Adrenal gland (tissue), 12 donors: ENCODE data around the gene C9orf78. TPM values are rescaled to one million over a fixed set of nuclear protein-coding genes. Genes with fewer than 3 reads are reported as not detected.

ENCODE experiments used
- DNase-seq, 7 donors: peaks; one replicate each; pipeline ENCODE4 v3.0.0-alpha.2; 2019 to 2020
- H3K27ac ChIP-seq, 5 donors: fragments of 200-600 bp; sonication (generic) in 4 of 5; 1 replicate in 3 of 5; 2 replicates in 2 of 5; pipeline versions ENCODE4 v1.5.1 to v1.8.0; 2016 to 2020; ENCODE audit warnings: mild to moderate bottlenecking in 1 of 5
- H3K27me3 ChIP-seq: fragments of 200-600 bp; 2 replicates; pipeline ENCODE4 v1.8.0; 2021
- H3K36me3 ChIP-seq, 2 donors: fragments of 200-600 bp; replicated peaks in 1 of 2; 1 replicate in 1 of 2; 2 replicates in 1 of 2; pipeline versions ENCODE4 v1.5.1 to v1.8.0; 2018 to 2022
- H3K4me1 ChIP-seq, 2 donors: fragments of 200-600 bp; replicated peaks in 1 of 2; 1 replicate in 1 of 2; 2 replicates in 1 of 2; pipeline versions ENCODE4 v1.5.1 to v1.8.0; 2018 to 2021
- H3K4me3 ChIP-seq, 4 donors: fragments of 200-600 bp; sonication (generic) in 3 of 4; one replicate each; pipeline ENCODE4 v1.5.1; 2016 to 2018
- H3K9me3 ChIP-seq, 3 donors: fragments of 200-600 bp; sonication (generic) in 1 of 3; replicated peaks in 1 of 3; 1 replicate in 2 of 3; 2 replicates in 1 of 3; pipeline versions ENCODE4 v1.5.1 to v1.8.0; 2016 to 2021
- CTCF ChIP-seq, 6 experiments: fragments of 450-650 bp in 4 of 6; fragments of 200-600 bp in 2 of 6; sonication (generic) in 1 of 6; IDR thresholded peaks; 1 replicate in 5 of 6; 2 replicates in 1 of 6; pipeline versions ENCODE4 v1.5.1 to v1.8.0; 2016 to 2021; ENCODE audit warnings: antibody characterized with exemption in 6 of 6, mild to moderate bottlenecking in 2 of 6, moderate library complexity in 1 of 6
- POLR2A ChIP-seq, 2 donors: fragments of 450-650 bp; IDR thresholded peaks; one replicate each; pipeline ENCODE4 v1.6.1; 2017; ENCODE audit warnings: antibody characterized with exemption in 2 of 2, mild to moderate bottlenecking in 2 of 2, moderate library complexity in 1 of 2
- WGBS, 4 donors: extraction: QIAGEN DNeasy Blood & Tissue Kit in 2 of 4; methylation state at CpG; one replicate each; pipeline versions ENCODE4 v1.1.5 to v1.1.7; 2013 to 2017; 5-methylcytosine and 5-hydroxymethylcytosine counted together
- intact Hi-C, 2 donors: fragments of 100-400 bp; cut with DNase I; formaldehyde crosslinking; loops; one replicate each; pipeline versions ENCODE4 v1.14.1 to v1.15.0; 2022 to 2023
- polyA plus RNA-seq, 3 donors: library from polyadenylated mRNA; stranded (reverse); fragments of 200-250 nt in 2 of 3; fragments of 350-450 nt in 1 of 3; fragmentation: Illumina TruSeq in 1 of 3; extraction: RNeasy Lipid Tissue Mini Kit (QIAGEN cat#74804) in 1 of 3; gene quantifications; one replicate each; pipeline ENCODE4 v1.2.3, GENCODE V29; 2013 to 2014
- total RNA-seq, 9 donors: library from RNA; depleted of rRNA in 4 of 9; stranded (reverse); fragments of >200 nt in 4 of 9; fragments of 120-200 nt in 1 of 9; fragmentation: NEBNext Ultra II Directional in 1 of 9; extraction: Animal tissue kit (Norgen Biotek cat#: 25700) in 1 of 9; gene quantifications; one replicate each; pipeline versions ENCODE4 v1.1.0 to v1.2.4, GENCODE V29; 2013 to 2023
- donor health status: healthy with polysubstance abuse.
- donor health status: Bipolar disorder and iron deficiency.
- donor health status: DM: yes; HTN: yes; CAD: no.
- donor health status: DM: no; HTN: no; CAD: no.
- donor health status: DM: no; HTN: no; CAD: no.
- donor health status: DM: yes; HTN: yes; CAD: no.

Gene C9orf78
- total and polyA plus RNA-seq, 12 donors: 35.6 to 116 (median 43.2) TPM

- peaks cover 7 to 8% of the 10 kb centered on the region in 2 donors for H3K4me1 ChIP-seq
- no peaks in the 10 kb centered on the region for H3K27me3 ChIP-seq
- H3K4me3 ChIP-seq: peak overlapping the region in 3 of 4 donors; percentile 62 to 98 (median 92)
- peaks cover 0 to 50% of the 10 kb centered on the region in 2 donors for H3K36me3 ChIP-seq
- no peaks in the 10 kb centered on the region for H3K9me3 ChIP-seq
- TF ChIP-seq CTCF (IDR thresholded peaks at IDR 0.05) (no peak), POLR2A (IDR thresholded peaks at IDR 0.05) (no peak)
- peak in 2 of 7 donors; percentile 14 to 39 for DNase-seq
- peak overlapping the region in 4 of 5 donors; percentile 69 to 85 (median 79) for H3K27ac ChIP-seq
- intact Hi-C loops: no loop called here
- WGBS, 4 donors: 0 to 20% (median 0%) methylated on average over 1 to 14 of the region's 15 CpGs
Observed at GRCh38 chr9:129823542-129823934, 11.5 kb downstream of the C9orf78 start.

GRCh38 chr9:129822898-129823541, 12.1 kb downstream of the C9orf78 start:
- WGBS, 4 donors: 17 to 65% (median 28%) methylated on average over 5 to 26 of the region's 26 CpGs
- Histone ChIP-seq H3K27ac (peak overlapping the region in 3 of 5 donors; percentile 17 to 85 (median 76)), H3K27me3 (no peaks in the 10 kb centered on the region), H3K36me3 (peaks cover 0 to 50% of the 10 kb centered on the region in 2 donors), H3K4me1 (peaks cover 7 to 8% of the 10 kb centered on the region in 2 donors), H3K4me3 (peak overlapping the region in 2 of 4 donors; percentile 62 to 92), H3K9me3 (no peaks in the 10 kb centered on the region)
- intact Hi-C loops: no loop called here
- no peak for TF ChIP-seq CTCF (IDR thresholded peaks at IDR 0.05)
- TF ChIP-seq POLR2A (IDR thresholded peaks at IDR 0.05): no peak
- DNase-seq: peak in 3 of 7 donors; percentile 25 to 42 (median 37)

GRCh38 chr9:129816501-129817435, 18.3 kb downstream of the C9orf78 start:
- DNase-seq: peak; percentile 67 to 91 (median 90)
- no peaks in the 10 kb centered on the region for H3K9me3 ChIP-seq
- no peak for TF ChIP-seq CTCF (IDR thresholded peaks at IDR 0.05)
- peak in 1 of 2 donors; percentile 49 for TF ChIP-seq POLR2A (IDR thresholded peaks at IDR 0.05)
- H3K4me3 ChIP-seq: no peak overlapping the region
- intact Hi-C loops: no loop called here
- H3K36me3 ChIP-seq: peaks cover 0 to 75% of the 10 kb centered on the region in 2 donors
- H3K27me3 ChIP-seq: no peaks in the 10 kb centered on the region
- peaks cover 6 to 12% of the 10 kb centered on the region in 2 donors for H3K4me1 ChIP-seq
- 48 to 60% (median 51%) methylated on average over 7 to 14 of the region's 14 CpGs for WGBS, 4 donors
- peak overlapping the region; percentile 37 to 90 (median 70) for H3K27ac ChIP-seq

- Histone ChIP-seq H3K9me3 (no peaks in the 10 kb centered on the region), H3K4me1 (peaks cover 6 to 12% of the 10 kb centered on the region in 2 donors), H3K27me3 (no peaks in the 10 kb centered on the region), H3K36me3 (peaks cover 0 to 60% of the 10 kb centered on the region in 2 donors), H3K4me3 (no peak overlapping the region), H3K27ac (peak overlapping the region in 1 of 5 donors; percentile 90)
- WGBS, 4 donors: 81 to 95% (median 89%) methylated on average over 4 to 11 of the region's 11 CpGs
- DNase-seq: no peak
- TF ChIP-seq POLR2A (IDR thresholded peaks at IDR 0.05): no peak
- no peak for TF ChIP-seq CTCF (IDR thresholded peaks at IDR 0.05)
- intact Hi-C loops: no loop called here
Observed at GRCh38 chr9:129815278-129815677, 19.8 kb downstream of the C9orf78 start.
